Sigmoid colon (tissue), 4 donors: ENCODE data around the gene SELENOF.

ENCODE experiments used
- POLR2A ChIP-seq, 2 donors: fragments of 450-650 bp; IDR thresholded peaks; one replicate each; pipeline ENCODE4 v1.6.1; 2016; ENCODE audit warnings: antibody characterized with exemption in 2 of 2, mild to moderate bottlenecking in 2 of 2, moderate library complexity in 2 of 2
- POLR2AphosphoS5 ChIP-seq, 4 donors: sonication (generic); formaldehyde crosslinking; IDR thresholded peaks; one replicate each; pipeline ENCODE4 v1.6.1; 2017; ENCODE audit warnings: antibody characterized with exemption in 4 of 4
- TF ChIP-seq, protein P1 (sequence below), 4 experiments: fragments of 450-650 bp in 3 of 4; fragments of 200-600 bp in 1 of 4; IDR thresholded peaks; one replicate each; pipeline ENCODE4 v1.5.1; 2016 to 2019; ENCODE audit warnings: antibody characterized with exemption in 4 of 4, mild to moderate bottlenecking in 3 of 4, moderate library complexity in 2 of 4

GRCh38 chr1:86916752-86917151 lies 2.8 kb upstream of the SELENOF start:
- TF ChIP-seq, protein P1, sequence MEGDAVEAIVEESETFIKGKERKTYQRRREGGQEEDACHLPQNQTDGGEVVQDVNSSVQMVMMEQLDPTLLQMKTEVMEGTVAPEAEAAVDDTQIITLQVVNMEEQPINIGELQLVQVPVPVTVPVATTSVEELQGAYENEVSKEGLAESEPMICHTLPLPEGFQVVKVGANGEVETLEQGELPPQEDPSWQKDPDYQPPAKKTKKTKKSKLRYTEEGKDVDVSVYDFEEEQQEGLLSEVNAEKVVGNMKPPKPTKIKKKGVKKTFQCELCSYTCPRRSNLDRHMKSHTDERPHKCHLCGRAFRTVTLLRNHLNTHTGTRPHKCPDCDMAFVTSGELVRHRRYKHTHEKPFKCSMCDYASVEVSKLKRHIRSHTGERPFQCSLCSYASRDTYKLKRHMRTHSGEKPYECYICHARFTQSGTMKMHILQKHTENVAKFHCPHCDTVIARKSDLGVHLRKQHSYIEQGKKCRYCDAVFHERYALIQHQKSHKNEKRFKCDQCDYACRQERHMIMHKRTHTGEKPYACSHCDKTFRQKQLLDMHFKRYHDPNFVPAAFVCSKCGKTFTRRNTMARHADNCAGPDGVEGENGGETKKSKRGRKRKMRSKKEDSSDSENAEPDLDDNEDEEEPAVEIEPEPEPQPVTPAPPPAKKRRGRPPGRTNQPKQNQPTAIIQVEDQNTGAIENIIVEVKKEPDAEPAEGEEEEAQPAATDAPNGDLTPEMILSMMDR (IDR thresholded peaks at IDR 0.05) = no peak
- TF ChIP-seq POLR2A (IDR thresholded peaks at IDR 0.05) = no peak
- TF ChIP-seq POLR2AphosphoS5 (IDR thresholded peaks at IDR 0.05) = no peak
